Measurements from ENCODE around the gene MAP3K13. TPM values are rescaled to one million over a fixed set of nuclear protein-coding genes. Genes with fewer than 3 reads are reported as not detected.
"Not testable (repeated sequence)": the region's sequence is repeated elsewhere in the genome, so short reads cannot be mapped to it uniquely, and the experiment has no call there.

The MAP3K13 gene
- total RNA-seq, 3 donors from 2014 or later: 36.4 to 61.0 (median 45.9) TPM

DNA sequence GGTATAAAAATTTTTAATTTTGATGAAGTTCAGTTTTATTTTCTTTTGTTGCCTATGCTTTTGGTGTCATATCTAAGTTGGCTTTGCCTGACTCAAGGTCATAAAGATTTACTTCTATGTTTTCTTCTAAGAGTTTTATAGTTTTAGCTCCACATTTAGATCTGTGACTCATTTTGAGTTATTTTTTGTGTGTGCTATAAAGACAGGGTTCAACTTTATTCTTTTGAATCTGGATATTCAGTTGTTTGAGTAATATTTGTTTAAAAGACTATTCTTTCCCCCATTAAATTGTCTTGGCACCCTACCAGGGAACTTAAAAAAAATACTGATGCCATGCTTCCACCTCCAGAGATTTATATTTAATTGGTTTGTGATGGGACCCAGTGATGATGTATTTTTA, 4.0 kb downstream of the MAP3K13 start:
- Histone ChIP-seq H3K36me3 (ENCODE audit: low read depth) (no peaks in the 10 kb centered on the region), H3K9me3 (no peaks in the 10 kb centered on the region), H3K4me1 (ENCODE audit: low read depth) (no peaks in the 10 kb centered on the region), H3K4me3 (no peak overlapping the region)
- intact Hi-C loops (cut with DNase I, micrococcal nuclease): no loop called here
- ATAC-seq (peak; percentile 51), DNase-seq (no peak)
- TF ChIP-seq, protein P1, sequence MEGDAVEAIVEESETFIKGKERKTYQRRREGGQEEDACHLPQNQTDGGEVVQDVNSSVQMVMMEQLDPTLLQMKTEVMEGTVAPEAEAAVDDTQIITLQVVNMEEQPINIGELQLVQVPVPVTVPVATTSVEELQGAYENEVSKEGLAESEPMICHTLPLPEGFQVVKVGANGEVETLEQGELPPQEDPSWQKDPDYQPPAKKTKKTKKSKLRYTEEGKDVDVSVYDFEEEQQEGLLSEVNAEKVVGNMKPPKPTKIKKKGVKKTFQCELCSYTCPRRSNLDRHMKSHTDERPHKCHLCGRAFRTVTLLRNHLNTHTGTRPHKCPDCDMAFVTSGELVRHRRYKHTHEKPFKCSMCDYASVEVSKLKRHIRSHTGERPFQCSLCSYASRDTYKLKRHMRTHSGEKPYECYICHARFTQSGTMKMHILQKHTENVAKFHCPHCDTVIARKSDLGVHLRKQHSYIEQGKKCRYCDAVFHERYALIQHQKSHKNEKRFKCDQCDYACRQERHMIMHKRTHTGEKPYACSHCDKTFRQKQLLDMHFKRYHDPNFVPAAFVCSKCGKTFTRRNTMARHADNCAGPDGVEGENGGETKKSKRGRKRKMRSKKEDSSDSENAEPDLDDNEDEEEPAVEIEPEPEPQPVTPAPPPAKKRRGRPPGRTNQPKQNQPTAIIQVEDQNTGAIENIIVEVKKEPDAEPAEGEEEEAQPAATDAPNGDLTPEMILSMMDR (IDR thresholded peaks at IDR 0.05): no peak

DNA sequence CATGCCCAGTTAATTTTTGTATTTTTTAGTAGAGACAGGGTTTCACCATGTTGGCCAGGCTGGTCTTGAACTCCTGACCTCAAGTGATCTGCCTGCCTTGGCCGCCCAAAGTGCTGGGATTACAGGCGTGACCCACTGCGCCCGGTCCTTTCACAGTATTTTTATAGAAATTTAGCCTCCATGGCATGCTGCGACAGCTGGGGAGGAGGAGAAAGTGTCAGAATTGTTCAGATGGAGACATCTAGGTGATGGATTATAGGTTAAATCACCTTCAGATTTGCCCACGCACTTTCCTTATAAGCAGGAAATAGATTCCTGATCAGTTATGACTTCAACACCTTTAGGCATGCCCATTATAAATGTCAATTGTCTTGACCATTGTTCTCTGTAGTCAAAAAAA, 7.4 kb downstream of the MAP3K13 start:
- H3K9me3 ChIP-seq; DNase-seq; intact Hi-C loops (cut with DNase I, micrococcal nuclease); H3K4me1 ChIP-seq (ENCODE audit: low read depth); H3K36me3 ChIP-seq (ENCODE audit: low read depth); H3K4me3 ChIP-seq; ATAC-seq: not testable (repeated sequence)

DNA sequence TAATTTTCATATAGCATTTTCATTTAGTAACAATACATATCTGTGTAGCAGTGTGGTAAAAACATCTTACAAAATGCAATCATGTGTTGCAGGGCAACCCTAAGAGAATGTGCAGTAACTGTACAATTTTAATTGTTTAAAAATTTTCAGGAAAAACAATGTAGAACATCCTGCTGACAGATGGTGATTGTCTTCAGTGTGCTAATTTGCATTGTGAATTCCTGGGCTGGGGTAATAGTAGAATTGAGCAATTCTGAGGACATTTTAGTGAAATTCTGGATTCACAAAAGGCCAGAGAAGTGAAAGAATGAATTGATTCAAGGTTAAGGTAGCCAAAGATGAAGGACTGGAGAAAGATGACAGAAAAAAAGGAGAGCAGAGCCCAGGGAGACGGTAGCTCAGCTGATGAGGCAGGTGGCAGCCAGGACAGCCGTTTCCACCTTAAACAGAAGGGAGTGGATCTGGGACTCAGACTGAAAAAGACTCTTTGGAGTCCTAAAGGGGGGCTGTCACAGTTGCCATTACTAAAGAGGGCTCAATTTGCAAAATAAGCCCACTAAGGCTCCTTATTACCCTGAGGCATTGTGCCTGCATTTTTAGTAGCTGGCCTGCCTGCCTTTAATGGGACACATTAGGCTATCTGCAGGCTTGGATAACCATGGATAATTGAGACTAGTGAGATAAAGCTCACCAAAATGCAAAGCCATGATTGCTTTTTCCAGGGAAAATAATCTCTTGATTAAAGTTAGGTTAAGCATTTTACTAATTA, 8.6 kb downstream of the MAP3K13 start:
- Histone ChIP-seq H3K4me1 (ENCODE audit: low read depth) (no peaks in the 10 kb centered on the region), H3K9me3 (no peaks in the 10 kb centered on the region), H3K4me3 (no peak overlapping the region), H3K36me3 (ENCODE audit: low read depth) (no peaks in the 10 kb centered on the region)
- intact Hi-C loops (cut with DNase I, micrococcal nuclease): no loop called here
- TF ChIP-seq, protein P1 (IDR thresholded peaks at IDR 0.05): no peak
- DNase-seq (no peak), ATAC-seq (no peak)

DNA sequence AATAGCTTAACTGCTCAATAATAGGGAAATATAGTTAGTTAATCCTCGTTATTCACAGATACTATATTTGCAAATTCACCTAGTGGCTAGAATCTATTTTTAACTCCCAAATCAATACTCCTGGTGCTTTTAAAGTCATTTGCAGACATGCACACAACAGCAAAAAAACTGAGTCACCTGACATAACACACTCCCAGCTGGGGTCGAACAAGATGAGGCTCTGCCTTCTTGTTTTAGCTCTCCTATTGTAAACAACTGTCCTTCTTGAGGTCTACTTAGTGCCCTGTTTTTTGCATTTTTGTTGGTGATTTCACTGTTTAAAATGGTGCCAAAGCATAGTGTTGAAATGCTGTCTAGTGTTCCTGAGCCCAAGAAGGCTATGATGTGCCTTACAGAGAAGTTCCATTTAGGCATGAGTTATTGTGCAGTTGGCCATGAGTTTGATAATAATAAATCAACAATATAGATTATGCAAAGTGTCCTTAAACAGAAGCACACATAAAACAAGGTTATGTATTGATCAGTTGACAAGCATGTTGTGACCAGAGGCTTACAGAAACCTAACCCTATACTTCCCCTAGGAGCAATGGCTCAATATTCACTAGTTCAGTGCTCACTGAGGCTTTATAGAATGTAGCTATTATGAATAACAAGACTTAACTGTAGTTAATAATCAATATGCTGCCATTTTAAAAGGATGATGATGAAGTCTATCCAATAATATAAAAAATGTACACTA, 18.6 kb downstream of the MAP3K13 start:
- intact Hi-C loops (cut with DNase I, micrococcal nuclease): no loop called here
- no peaks in the 10 kb centered on the region for H3K9me3 ChIP-seq
- H3K36me3 ChIP-seq (ENCODE audit: low read depth): no peaks in the 10 kb centered on the region
- H3K4me1 ChIP-seq (ENCODE audit: low read depth): no peaks in the 10 kb centered on the region
- no peak for ATAC-seq
- TF ChIP-seq, protein P1 (IDR thresholded peaks at IDR 0.05): no peak
- H3K4me3 ChIP-seq: no peak overlapping the region
- DNase-seq: no peak

DNA sequence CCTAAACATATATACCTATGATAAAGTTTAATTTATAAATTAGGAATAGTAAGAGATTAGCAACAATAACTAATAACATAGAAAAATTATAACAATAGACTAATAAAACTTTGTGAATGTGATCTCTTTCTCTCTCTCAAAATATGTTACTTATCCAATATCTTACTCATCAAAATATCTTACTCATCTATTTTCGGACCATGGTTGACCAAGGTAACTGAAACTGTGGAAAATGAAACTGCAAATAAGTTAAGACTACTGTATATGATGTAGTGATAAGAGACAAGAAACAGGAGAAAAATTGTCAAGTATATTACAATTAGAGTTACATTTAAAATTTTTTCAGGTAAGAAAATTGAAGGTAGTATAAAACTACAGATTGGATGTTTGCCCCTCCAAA, 19.2 kb downstream of the MAP3K13 start:
- no peaks in the 10 kb centered on the region for H3K36me3 ChIP-seq (ENCODE audit: low read depth)
- TF ChIP-seq, protein P1 (IDR thresholded peaks at IDR 0.05): no peak
- no peaks in the 10 kb centered on the region for H3K9me3 ChIP-seq
- intact Hi-C loops (cut with DNase I, micrococcal nuclease): no loop called here
- H3K4me3 ChIP-seq: no peak overlapping the region
- DNase-seq: no peak
- no peak for ATAC-seq
- no peaks in the 10 kb centered on the region for H3K4me1 ChIP-seq (ENCODE audit: low read depth)

DNA sequence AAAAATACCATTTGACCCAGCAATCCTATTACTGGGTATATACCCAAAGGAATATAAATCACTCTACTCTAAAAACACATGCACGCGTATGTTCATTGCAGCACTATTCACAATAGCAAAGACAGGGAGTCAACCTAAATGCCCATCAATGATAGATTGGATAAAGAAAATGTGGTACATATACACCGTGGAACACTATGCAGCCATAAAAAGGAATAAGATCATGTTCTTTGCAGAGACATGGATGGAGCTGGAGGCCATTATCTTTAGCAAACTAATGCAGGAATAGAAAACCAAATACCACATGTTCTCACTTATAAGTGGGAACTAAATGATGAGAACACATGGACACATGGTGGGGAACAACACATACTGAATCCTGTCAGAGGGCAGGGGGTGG, 23.6 kb downstream of the MAP3K13 start:
- H3K4me3 ChIP-seq; H3K36me3 ChIP-seq (ENCODE audit: low read depth); DNase-seq; H3K9me3 ChIP-seq; intact Hi-C loops (cut with DNase I, micrococcal nuclease); H3K4me1 ChIP-seq (ENCODE audit: low read depth); ATAC-seq: not testable (repeated sequence)
